ENCODE data around the gene ARHGAP8.

- no peak for TF ChIP-seq POLR2AphosphoS5 (IDR thresholded peaks at IDR 0.05; ENCODE audit: borderline replicate concordance, low read depth, low read length)
- TF ChIP-seq FOXP2 (optimal IDR thresholded peaks at IDR 0.05; ENCODE audit: control extremely low read depth, extremely low read length, insufficient read depth) = no peak
These were observed 85.1 kb downstream of the ARHGAP8 start for GRCh38 chr22:44837481-44837880.

All from SK-N-MC (cell line).